NCI-H1417 treated with DMSO at 0.1 percent for 48 hours (cell line): ENCODE measurements around the gene RAI1.

Source experiments
- DNase-seq: peaks from one replicate; lab custom pipeline; 2025; lab: John Stamatoyannopoulos, UW

Gene RAI1

GRCh38 chr17:17732444-17732843 is 51.2 kb downstream of the RAI1 start:
- DNase-seq, result no peak

- DNase-seq, result no peak
These were observed 51.8 kb downstream of the RAI1 start for GRCh38 chr17:17732892-17733670.

DNA sequence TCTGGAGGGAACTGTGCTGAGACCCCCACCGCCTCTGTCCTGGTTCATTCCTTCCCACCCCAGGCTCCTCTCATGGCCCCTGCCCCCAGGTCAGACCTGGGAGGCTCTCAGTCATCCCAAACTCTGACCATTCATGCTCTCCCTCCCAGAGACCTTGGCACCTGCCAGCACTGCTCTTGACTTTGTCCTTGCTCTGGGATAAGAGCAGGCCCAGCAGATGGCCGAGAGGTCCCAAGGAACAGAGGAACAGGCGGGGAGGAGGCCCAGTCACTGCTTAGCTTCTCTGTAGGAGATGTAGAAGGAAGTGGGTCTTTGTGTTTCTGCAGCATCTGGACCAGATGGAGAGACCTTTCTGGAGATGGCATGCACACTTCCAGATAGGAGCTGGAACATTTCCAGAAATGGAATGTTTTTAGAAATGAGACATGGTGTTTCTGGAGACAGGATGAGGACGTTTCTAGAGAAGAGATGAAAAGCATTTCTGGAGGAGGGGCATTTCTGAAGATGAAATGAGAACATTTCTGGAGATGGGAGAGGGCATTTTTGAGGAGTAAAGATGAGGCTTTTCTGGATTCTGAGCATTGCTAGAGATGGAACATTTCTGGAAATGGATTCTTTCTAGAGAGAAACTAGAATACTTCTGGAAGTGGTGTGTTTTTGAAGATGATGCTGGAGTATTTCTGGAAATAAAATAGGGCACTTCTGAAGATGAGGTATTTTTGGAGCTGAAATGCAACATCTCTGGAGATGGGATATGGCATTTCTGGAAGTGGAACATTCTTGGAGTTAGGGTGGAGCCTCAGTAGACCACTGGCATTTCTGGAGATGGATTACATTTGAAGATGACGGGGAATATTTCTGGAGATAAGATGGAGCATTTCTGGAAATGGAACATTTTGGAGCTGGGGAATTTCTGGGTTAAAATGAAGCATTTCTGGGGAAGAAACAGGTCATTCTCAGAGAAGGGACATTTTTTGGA is 55.2 kb downstream of the RAI1 start:
- DNase-seq, result no peak

GRCh38 chr17:17737961-17738894 is 57.0 kb downstream of the RAI1 start:
- no peak for DNase-seq

DNA sequence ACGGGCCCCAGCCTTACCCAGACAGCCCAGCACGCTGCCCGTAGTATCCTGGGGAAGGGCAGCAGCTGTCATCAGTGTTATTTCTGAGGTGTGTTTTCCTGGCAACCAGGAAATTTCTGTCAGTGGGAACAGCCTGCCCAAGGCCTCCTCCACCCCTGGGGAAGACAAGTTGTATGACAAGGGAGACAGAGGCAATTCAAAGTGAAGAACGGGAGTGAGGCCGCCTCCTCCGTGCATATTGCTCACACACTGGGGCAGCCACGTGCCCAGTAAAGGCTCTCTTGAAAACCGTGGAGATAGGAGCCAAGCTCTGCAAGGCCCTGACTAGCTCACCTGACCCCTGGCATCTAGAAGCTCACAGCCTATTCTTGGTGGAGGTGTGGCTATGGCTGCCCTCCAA is 57.6 kb downstream of the RAI1 start:
- DNase-seq, result no peak

- no peak for DNase-seq
These were observed 58.3 kb downstream of the RAI1 start for GRCh38 chr17:17739388-17740066.

DNA sequence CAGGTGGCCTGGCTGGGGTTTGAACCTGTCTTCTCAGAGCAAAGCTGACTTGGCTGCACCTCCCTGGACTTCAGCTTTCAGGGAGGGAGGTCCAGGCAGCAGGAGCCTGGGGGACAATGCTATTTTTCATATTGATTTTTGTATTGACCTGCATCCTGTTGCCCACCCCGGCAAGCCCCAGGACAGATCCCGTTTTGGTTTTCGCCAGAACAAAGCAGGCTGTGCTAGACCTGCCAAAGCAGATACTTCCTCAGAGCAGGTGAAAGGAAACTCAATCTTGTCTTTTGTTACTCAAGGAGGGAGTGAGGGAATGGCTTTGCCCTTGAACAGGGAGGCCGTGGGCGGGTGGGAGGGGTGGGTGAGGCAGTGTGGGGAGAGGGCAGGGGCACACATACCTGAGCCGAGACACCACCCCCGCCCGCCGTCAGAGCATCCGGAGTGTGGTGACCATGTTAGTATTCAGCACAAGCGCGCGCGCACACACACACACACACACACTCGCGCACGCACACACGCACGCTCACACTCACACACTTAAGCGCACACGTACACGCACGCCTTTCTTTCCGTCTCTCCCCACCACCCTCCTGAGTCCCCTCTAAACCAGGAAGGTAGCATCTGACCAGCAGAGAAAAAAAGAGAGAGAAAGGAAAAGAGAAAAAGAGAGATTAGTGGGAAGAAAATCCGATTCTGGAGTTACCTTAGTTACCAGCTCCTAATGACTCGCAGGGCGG is 59.5 kb downstream of the RAI1 start:
- DNase-seq, result no peak

- DNase-seq, result no peak
These were observed 60.2 kb downstream of the RAI1 start for GRCh38 chr17:17741349-17742023.

- no peak for DNase-seq
These were observed 60.9 kb downstream of the RAI1 start for GRCh38 chr17:17742133-17742621.

DNA sequence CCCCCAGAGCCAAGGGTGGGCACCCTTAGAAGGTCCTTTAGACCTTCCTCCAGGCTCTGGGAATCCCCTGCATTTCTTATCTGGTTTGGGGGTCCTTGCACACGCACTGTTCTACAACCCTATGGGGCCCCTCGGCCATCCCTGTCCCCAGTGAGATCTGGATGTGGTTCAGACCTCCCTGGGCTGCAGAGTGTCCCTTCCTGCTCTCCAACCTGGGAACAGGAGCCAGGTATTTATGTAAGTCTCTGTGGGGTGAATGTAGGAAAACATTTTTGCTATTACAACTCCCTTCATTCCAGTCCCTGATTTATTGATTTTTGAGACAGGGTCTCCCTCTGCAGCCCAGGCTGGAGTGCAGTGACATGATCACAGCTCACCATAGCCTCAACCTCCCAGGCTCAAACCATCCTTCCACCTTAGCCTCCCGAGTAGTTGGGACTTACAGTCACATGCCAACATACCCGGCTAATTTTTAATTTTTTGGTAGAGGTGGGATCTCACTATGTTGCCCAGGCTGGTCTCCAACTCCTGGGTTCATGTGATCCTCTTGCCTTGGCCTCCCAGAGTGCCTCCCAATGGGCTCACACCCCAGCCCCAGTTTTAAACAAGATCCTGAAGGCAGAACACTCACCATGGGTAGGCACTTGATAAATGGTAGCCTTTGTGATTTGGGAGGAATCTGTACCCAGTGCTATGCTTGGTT is 61.6 kb downstream of the RAI1 start:
- DNase-seq, result no peak

DNA sequence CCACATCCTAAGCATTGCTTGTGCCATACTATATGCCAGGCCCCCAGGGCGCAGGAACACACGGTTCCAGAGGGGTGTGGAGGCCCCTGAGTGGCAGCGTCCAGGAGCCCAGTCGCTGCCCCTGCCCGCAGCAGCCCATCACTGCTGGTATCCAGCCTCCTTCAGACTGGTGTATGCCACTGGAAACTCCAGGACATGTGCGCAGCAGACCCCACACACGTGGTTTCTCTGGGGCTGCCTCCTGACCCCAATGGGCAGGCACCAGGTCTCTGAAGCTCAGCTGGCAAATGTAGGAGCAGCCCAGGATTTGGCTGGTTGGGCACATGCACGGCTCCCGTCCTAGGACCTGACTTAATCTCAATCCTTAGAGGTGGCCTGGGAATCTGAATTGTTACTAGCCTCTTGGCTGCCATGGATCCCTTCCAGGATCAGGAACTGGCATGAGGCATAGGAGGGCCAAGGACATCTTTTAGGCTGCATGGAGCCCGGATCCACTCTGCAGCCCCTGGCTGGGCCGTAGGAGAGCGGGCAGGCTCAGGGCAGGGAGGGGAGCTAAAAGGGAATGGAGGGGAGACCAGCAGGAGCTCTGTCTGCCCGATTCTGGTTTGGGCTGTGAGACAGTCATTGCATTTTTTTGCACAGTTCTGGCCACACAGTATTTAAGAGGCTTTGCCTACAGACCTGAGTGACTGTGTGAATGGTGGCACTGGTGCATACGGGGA is 62.3 kb downstream of the RAI1 start:
- no peak for DNase-seq

DNA sequence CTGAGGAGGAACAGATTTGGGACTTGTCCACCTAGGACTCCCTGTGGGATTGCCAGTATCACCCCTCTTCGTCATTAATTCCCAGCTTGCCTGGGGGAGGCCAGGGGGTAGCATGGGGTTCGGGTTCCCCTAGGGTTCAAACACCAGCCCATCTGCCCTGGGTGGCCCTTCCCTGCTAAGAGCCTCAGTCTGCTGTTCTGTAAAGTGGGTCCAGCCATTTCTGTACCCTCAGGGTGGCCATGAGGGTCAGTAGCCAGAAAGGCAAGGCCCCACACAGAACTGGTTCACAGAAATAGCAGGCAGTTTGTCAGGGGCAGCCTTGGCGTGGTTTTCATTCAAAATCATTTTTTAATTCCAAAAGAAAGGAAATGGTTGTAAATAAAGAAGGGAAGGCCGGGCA is 62.9 kb downstream of the RAI1 start:
- DNase-seq, result no peak

GRCh38 chr17:17745476-17746455 is 64.5 kb downstream of the RAI1 start:
- DNase-seq, result no peak

GRCh38 chr17:17748179-17748578 is 66.9 kb downstream of the RAI1 start:
- DNase-seq, result no peak

- no peak for DNase-seq
These were observed 67.3 kb downstream of the RAI1 start for GRCh38 chr17:17748604-17749003.

GRCh38 chr17:17749025-17749772 is 67.9 kb downstream of the RAI1 start:
- no peak for DNase-seq

DNA sequence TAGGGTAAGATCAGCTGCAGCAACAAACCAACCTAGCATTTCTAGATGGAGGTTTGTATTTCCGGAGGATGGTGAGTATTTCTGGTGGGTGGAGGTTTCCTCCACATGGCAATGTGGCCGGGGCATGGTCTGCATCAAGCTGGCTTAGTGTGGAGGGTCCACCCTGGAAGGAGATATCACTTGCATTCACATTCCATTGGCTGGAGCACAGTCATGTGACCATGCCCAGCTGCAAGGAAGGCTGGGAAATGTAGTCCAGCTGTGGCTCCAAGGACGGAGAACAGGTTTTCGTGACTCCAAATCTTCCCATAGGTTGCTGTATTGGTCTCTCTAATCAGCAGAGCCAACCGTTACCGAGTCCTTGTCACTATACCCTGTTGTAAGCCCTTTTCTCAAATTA is 68.7 kb downstream of the RAI1 start:
- no peak for DNase-seq
